ENCODE data around the gene C20orf144.
"Not testable (repeated sequence)": the region's sequence is repeated elsewhere in the genome, so short reads cannot be mapped to it uniquely, and the experiment has no call there.

Gene C20orf144

DNA sequence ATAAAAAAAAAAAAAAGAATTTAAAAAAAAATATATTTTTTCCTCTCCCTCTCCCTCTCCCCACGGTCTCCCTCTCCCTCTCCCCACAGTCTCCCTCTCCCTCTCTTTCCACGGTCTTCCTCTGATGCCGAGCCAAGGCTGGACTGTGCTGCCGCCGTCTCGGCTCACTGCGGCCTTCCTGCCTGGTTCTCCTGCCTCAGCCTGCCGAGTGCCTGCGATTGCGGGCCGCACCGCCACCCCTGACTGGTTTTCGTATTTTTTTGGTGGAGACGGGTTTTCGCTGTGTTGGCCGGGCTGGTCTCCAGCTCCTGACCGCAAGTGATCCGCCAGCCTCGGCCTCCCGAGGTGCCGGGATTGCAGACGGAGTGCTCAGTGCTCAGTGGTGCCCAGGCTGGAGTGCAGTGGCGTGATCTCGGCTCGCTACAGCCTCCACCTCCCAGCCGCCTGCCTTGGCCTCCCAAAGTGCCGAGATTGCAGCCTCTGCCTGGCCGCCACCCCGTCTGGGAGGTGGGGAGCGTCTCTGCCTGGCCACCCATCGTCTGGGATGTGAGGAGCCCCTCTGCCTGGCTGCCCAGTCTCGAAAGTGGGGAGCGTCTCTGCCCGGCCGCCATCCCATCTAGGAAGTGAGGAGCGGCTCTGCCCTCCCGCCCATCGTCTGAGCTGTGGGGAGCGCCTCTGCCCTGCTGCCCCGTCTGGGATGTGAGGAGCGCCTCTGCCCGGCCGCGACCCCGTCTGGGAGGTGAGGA lies 38.7 kb downstream of the C20orf144 start:
- not testable (repeated sequence) for H3K4me1 ChIP-seq (ENCODE audit: control insufficient read depth, insufficient read depth, low read length); H3K9me3 ChIP-seq (ENCODE audit: control insufficient read depth, low read length); H3K4me3 ChIP-seq (ENCODE audit: low read length)

DNA sequence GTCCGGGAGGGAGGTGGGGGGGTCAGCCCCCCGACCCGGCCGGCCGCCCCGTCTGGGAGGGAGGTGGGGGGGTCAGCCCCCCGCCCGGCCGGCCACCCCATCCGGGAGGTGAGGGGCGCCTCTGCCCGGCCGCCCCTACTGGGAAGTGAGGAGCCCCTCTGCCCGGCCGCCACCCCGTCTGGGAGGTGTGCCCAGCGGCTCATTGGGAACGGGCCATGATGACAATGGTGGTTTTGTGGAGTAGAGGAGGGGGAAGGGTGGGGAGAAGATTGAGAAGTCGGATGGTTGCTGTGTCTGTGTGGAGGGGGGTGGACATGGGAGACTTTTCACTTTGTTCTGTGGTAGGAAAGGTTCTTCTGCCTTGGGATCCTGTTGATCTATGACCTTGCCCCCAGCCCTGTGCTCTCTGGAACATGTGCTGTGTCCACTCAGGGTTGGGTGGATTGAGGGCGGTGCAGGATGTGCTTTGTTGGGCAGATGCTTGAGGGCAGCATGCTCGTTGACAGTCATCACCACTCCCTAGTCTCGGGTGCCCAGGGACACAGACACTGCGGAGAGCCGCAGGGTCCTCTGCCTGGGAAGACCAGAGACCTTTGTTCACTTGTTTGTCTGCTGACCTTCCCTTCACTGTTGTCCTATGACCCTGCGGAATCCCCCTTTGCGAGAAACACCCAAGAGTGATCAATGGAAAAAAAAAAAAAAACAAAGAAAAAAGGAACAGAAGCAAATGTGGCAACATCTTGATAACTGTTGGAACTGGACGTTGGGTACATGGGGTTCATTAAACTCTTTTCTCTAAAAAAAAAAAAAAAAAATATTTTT lies 39.7 kb downstream of the C20orf144 start:
- Histone ChIP-seq H3K9ac (ENCODE audit: low read length) (no peak overlapping the region), H3K27me3 (ENCODE audit: control insufficient read depth, insufficient read depth, low read length) (no peaks in the 10 kb centered on the region), H3K36me3 (ENCODE audit: control insufficient read depth, insufficient read depth, low read length) (no peaks in the 10 kb centered on the region), H3K9me3 (ENCODE audit: control insufficient read depth, low read length) (no peaks in the 10 kb centered on the region), H3K4me3 (ENCODE audit: low read length) (no peak overlapping the region), H3K4me1 (ENCODE audit: control insufficient read depth, insufficient read depth, low read length) (no peaks in the 10 kb centered on the region)

More for the DNA sequence above, 38.7 kb downstream of the C20orf144 start:
- H3K27me3 ChIP-seq (ENCODE audit: control insufficient read depth, insufficient read depth, low read length); H3K36me3 ChIP-seq (ENCODE audit: control insufficient read depth, insufficient read depth, low read length); H3K9ac ChIP-seq (ENCODE audit: low read length): not testable (repeated sequence)

DNA sequence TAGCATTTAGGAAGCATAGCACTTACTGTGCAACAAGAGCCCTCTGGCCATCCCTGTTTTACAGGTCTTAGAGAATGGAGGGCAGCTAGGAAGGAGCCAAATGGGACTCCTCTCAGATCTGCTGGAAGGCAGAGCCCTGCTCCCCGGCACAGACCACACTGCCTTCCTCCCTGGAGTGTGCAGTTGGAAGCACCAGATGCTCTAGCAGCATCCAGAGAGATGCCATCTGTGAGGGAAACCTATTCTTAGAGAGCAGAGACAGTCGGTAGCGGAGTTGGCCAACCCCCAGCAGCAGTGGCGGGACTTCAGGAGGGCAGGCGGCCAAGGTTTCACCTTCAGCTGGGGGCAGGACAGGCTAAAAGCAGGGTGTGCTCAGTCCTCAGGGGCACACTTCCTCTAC lies 40.7 kb downstream of the C20orf144 start:
- Histone ChIP-seq H3K9ac (ENCODE audit: low read length) (no peak overlapping the region), H3K9me3 (ENCODE audit: control insufficient read depth, low read length) (no peaks in the 10 kb centered on the region), H3K4me1 (ENCODE audit: control insufficient read depth, insufficient read depth, low read length) (no peaks in the 10 kb centered on the region), H3K36me3 (ENCODE audit: control insufficient read depth, insufficient read depth, low read length) (no peaks in the 10 kb centered on the region), H3K4me3 (ENCODE audit: low read length) (no peak overlapping the region), H3K27me3 (ENCODE audit: control insufficient read depth, insufficient read depth, low read length) (no peaks in the 10 kb centered on the region)

DNA sequence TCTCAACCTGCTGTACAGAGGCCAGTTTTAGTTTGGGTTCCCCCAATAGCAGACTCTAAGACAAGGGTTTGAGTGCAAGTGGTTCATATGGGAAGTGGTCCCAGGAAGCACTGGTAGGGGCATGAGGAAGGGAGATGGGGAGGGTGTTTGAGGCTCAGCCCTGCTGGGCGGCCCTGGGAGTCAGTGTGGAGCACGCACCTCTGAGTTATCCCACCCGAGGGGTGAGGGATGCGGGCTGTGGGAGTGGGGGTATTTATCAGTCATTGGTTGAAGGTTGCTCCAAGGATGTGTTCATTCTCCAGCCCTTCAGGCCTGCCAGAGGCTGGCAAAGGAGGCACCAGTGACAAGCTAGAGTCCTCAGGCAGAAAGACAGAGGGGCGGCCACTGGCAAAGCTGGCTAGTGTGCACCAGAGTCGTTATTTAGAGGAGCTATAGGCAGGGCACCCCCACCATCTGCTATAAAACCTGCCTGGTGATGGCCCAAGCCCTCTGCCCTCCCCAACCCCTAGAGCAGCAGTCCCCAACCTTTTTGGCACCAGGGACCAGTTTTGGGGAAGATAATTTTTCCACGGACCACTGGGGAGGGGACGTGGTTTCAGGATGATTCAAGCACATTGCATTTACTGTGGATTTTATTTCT lies 41.5 kb downstream of the C20orf144 start:
- Histone ChIP-seq H3K27me3 (ENCODE audit: control insufficient read depth, insufficient read depth, low read length) (no peaks in the 10 kb centered on the region), H3K36me3 (ENCODE audit: control insufficient read depth, insufficient read depth, low read length) (no peaks in the 10 kb centered on the region), H3K4me1 (ENCODE audit: control insufficient read depth, insufficient read depth, low read length) (no peaks in the 10 kb centered on the region), H3K4me3 (ENCODE audit: low read length) (no peak overlapping the region), H3K9ac (ENCODE audit: low read length) (no peak overlapping the region), H3K9me3 (ENCODE audit: control insufficient read depth, low read length) (no peaks in the 10 kb centered on the region)

DNA sequence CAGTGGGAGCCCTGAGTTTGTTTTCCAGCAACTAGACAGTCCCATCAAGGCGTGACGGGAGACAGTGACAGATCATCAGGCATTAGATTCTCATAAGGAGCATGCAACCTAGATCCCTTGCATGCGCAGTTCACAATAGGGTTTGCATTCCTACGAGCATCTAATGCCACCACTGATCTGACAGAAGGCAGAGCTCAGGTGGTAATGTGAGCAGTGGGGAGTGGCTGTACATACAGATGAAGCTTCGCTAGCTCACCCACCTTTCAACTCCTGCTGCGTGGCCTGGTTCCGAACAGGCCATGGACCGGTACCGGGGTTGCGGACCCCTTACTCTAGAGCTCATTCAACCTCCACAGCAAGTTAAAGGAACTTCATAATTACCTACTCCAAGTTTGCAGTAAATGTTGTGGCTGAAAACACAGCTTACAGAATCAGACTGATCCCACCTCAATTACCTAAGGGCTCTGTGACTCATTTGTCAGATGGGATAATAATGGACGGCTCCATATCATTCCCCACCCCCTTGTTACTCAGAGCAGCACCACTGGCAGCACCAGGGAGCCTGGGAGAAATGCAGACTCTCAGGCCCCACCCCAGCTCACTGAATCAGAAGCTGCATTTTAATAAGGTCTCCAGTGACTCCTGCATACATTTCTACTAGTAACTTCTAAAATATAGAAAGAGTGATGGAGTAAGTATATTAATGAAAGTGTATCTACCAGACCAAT lies 42.2 kb downstream of the C20orf144 start:
- no peaks in the 10 kb centered on the region for H3K4me1 ChIP-seq (ENCODE audit: control insufficient read depth, insufficient read depth, low read length)
- H3K4me3 ChIP-seq (ENCODE audit: low read length) = no peak overlapping the region
- no peak overlapping the region for H3K9ac ChIP-seq (ENCODE audit: low read length)

DNA sequence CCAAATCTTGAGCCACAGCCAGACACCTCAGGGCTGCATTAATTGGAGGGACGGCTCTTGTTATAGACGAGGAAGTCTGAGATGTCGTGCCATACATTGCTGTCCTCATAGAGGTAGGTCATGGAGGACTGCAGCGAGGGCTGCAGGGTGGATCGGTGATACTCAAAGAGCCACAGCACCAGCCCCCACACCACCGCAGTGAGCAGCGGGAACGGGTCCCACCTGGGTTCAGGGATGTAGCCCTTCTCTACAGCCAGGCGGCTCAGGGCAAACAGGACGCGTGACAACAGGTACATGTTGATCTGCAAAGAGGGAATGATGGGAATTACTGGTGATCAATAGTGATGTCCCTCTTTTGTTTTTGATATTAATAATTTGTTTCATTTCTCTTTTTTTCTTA lies 45.5 kb downstream of the C20orf144 start:
- H3K9me3 ChIP-seq (ENCODE audit: control insufficient read depth, low read length) = no peaks in the 10 kb centered on the region
- no peak overlapping the region for H3K4me3 ChIP-seq (ENCODE audit: low read length)
- H3K9ac ChIP-seq (ENCODE audit: low read length) = no peak overlapping the region
- peaks cover 21% of the 10 kb centered on the region for H3K4me1 ChIP-seq (ENCODE audit: control insufficient read depth, insufficient read depth, low read length)
- no peaks in the 10 kb centered on the region for H3K27me3 ChIP-seq (ENCODE audit: control insufficient read depth, insufficient read depth, low read length)
- H3K36me3 ChIP-seq (ENCODE audit: control insufficient read depth, insufficient read depth, low read length) = no peaks in the 10 kb centered on the region

More for the DNA sequence above, 42.2 kb downstream of the C20orf144 start:
- H3K9me3 ChIP-seq (ENCODE audit: control insufficient read depth, low read length) = no peaks in the 10 kb centered on the region
- no peaks in the 10 kb centered on the region for H3K36me3 ChIP-seq (ENCODE audit: control insufficient read depth, insufficient read depth, low read length)
- H3K27me3 ChIP-seq (ENCODE audit: control insufficient read depth, insufficient read depth, low read length) = no peaks in the 10 kb centered on the region

DNA sequence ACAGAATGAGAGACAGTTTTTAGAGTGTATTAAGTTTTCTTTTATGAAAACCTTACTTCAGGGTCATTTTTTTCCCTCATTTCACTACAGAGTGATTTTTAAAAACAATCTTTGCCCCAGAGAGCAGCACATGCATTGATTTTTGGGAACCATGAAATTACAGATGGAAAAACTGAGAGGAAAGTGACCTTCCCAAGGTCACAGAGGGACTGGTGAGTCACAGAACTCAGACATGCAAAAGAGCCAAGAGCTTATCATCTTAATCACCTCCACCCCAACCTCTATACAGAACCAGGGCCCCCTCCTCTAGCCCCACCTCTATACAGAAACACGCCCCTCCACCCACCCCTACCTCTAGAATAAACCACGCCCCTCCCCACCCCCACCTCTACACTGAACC lies 47.3 kb downstream of the C20orf144 start:
- H3K4me3 ChIP-seq (ENCODE audit: low read length) = no peak overlapping the region
- peaks cover 21% of the 10 kb centered on the region for H3K4me1 ChIP-seq (ENCODE audit: control insufficient read depth, insufficient read depth, low read length)
- no peaks in the 10 kb centered on the region for H3K9me3 ChIP-seq (ENCODE audit: control insufficient read depth, low read length)
- no peak overlapping the region for H3K9ac ChIP-seq (ENCODE audit: low read length)
- H3K27me3 ChIP-seq (ENCODE audit: control insufficient read depth, insufficient read depth, low read length) = no peaks in the 10 kb centered on the region
- H3K36me3 ChIP-seq (ENCODE audit: control insufficient read depth, insufficient read depth, low read length) = no peaks in the 10 kb centered on the region

DNA sequence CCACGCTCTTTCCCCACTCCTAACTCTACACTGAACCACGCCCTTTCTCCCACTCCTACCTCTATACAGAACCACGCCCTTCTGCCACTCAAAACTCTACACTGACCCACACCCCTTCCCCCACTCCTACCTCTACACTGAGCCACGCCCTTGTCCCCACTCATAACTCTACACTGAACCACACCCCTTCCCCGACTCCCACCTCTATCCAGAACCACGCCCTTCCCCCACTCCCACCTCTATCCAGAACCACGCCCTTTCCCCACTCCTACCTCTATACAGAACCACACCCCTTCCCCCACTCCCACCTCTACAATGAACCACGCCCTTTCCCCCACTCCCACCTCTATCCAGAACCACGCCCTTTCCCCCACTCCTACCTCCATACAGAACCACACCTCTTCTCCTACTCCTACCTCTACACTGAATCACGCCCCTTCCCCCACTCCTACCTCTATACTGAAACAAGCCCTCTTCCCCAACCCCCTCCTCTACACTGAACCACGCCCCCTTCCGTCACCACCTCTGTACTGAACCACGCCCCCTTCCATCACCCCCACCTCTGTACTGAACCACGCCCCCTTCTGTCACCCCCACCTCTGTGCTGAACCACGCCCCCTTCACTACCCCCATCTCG lies 47.9 kb downstream of the C20orf144 start:
- Histone ChIP-seq H3K36me3 (ENCODE audit: control insufficient read depth, insufficient read depth, low read length) (no peaks in the 10 kb centered on the region), H3K4me1 (ENCODE audit: control insufficient read depth, insufficient read depth, low read length) (peaks cover 21% of the 10 kb centered on the region), H3K27me3 (ENCODE audit: control insufficient read depth, insufficient read depth, low read length) (no peaks in the 10 kb centered on the region), H3K9ac (ENCODE audit: low read length) (no peak overlapping the region), H3K9me3 (ENCODE audit: control insufficient read depth, low read length) (no peaks in the 10 kb centered on the region), H3K4me3 (ENCODE audit: low read length) (no peak overlapping the region)

DNA sequence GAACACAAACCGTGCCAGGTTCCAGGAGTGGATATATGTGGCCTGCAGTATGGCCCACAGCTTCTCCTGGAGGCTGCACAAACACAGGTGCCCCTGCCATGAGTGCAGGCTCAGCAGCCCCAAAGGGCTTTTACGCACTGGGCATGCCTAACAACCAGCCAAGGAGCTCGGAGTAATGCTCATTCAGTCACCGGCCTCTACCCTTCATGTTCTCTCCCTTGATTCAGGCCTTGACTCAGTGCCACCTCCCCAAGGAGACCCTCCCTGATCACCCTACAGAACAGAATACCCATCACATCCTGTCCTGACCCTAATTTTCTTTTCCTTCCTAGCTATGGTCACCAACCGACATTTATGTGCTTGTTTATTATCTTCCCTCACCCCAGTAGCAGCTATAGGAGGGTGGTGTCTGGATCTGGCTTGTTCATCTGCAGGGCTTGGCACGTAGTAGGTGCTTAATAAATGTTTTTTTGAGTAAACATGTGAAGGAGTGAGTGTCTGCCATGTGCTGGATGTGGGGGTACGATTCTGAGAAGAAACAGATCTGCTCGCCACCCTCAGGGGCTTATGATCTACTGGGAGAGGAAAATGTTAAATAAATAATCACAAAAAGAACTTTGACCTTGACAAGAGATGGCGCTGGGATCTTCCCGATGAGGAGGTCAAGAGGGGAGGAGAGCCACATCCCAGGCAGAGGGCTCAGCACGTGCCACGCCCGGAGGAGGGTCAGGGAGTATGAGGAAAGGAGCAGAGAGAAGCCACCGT lies 48.7 kb downstream of the C20orf144 start:
- Histone ChIP-seq H3K36me3 (ENCODE audit: control insufficient read depth, insufficient read depth, low read length) (no peaks in the 10 kb centered on the region), H3K9ac (ENCODE audit: low read length) (no peak overlapping the region), H3K9me3 (ENCODE audit: control insufficient read depth, low read length) (no peaks in the 10 kb centered on the region), H3K4me3 (ENCODE audit: low read length) (no peak overlapping the region), H3K27me3 (ENCODE audit: control insufficient read depth, insufficient read depth, low read length) (no peaks in the 10 kb centered on the region), H3K4me1 (ENCODE audit: control insufficient read depth, insufficient read depth, low read length) (peaks cover 21% of the 10 kb centered on the region)

DNA sequence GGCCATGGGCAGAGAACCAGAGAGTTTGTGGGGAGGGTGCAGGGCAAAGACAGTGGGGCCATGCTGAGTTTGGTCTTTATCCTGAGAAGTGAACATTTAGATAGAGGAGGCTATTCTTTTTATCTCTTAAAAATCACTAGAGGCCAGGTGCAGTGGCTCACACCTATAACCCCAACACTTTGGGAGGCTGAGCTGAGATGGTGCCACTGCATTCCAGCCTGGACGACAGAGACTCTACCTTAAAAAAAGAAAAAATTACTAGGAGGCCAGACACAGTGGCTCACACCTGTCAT lies 49.3 kb downstream of the C20orf144 start:
- no peaks in the 10 kb centered on the region for H3K27me3 ChIP-seq (ENCODE audit: control insufficient read depth, insufficient read depth, low read length)
- H3K9ac ChIP-seq (ENCODE audit: low read length) = no peak overlapping the region
- H3K36me3 ChIP-seq (ENCODE audit: control insufficient read depth, insufficient read depth, low read length) = no peaks in the 10 kb centered on the region
- H3K4me1 ChIP-seq (ENCODE audit: control insufficient read depth, insufficient read depth, low read length) = peaks cover 21% of the 10 kb centered on the region
- H3K4me3 ChIP-seq (ENCODE audit: low read length) = no peak overlapping the region
- no peaks in the 10 kb centered on the region for H3K9me3 ChIP-seq (ENCODE audit: control insufficient read depth, low read length)
